ENCODE data around the gene GADD45B. TPM values are rescaled to one million over a fixed set of nuclear protein-coding genes. Genes with fewer than 3 reads are reported as not detected.

GADD45B gene
- total and polyA plus RNA-seq, 10 of the 15 experiments (the other 5 are each of a cell fraction or from before 2014, with no cell fraction given): 2.4 to 180 (median 91.1) TPM

DNA sequence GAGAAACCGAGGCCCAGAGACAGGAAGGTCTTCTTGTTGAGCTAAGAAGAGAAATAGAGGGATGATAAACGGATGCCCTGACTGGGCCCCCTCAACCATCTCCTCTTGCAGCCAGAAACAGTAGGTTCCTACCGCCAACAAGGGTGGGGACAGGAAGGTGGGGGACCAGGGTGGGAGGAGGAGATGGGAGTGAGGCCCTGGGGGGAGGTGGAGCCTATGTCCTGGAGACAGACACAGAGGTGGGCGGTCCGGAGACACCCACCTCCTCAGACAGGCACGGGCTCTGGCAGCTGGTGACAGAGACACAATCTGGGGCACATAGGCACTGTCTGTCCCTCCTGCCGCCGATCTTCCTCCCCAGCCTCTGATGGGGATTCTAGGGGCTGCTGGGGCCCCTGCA, 16.9 kb downstream of the GADD45B start:
- RAD21 ChIA-PET (ENCODE audit: unreplicated experiment): no interaction called here
- Histone ChIP-seq H3K27ac (ENCODE audit: control insufficient read depth, insufficient read depth) (no peak overlapping the region), H3K4me2 (ENCODE audit: control insufficient read depth, insufficient read depth) (no peak overlapping the region), H3K9me3 (replicated peaks; ENCODE audit: control insufficient read depth, insufficient read depth, low read length) (no peaks in the 10 kb centered on the region), H3K4me1 (ENCODE audit: control insufficient read depth, insufficient read depth, low read length) (peaks cover 30% of the 10 kb centered on the region), H3K36me3 (ENCODE audit: control insufficient read depth in 2 of 2, insufficient read depth in 2 of 2, low read length in 1 of 2) (no peaks in the 10 kb centered on the region), H3K9ac (ENCODE audit: control insufficient read depth, insufficient read depth, low read length) (no peak overlapping the region), H3K4me3 (no peak overlapping the region), H3K79me2 (ENCODE audit: control insufficient read depth, insufficient read depth, low read length) (no peaks in the 10 kb centered on the region), H3K27me3 (replicated peaks in 1 of 2; ENCODE audit: control insufficient read depth in 2 of 2, insufficient read depth in 2 of 2, low read length in 1 of 2) (peaks cover 0 to 7% of the 10 kb centered on the region in 2 experiments; a peak in 2 of 4 replicates), H4K20me1 (ENCODE audit: control insufficient read depth, insufficient read depth) (no peaks in the 10 kb centered on the region), H2AFZ (ENCODE audit: control insufficient read depth, low read depth, low read length) (no peak overlapping the region)
- CTCF ChIA-PET: interaction anchor here (0.7 kb wide), 1 partner anchor 118 kb away, joined by 3 read pairs; no protein-coding TSS in a partner anchor
- intact Hi-C loops (cut with micrococcal nuclease; ENCODE audit: unreplicated experiment) (no loop called here), in situ Hi-C loops (cut with MboI) (no loop called here)
- POLR2A ChIA-PET: no interaction called here
- FAIRE-seq (no peak), ATAC-seq (no peak), DNase-seq (ENCODE audit: low read depth, low spot score) (no peak)
- no TSS peak for BruUV-seq (replicated peaks)
- WGBS (ENCODE audit: insufficient coverage, insufficient replicate concordance, low lambda C conversion rate, missing lambda C conversion rate): 17% methylated on average over 8 of the region's 8 CpGs
- SMC1A ChIA-PET (ENCODE audit: uncharacterized antibody, unreplicated experiment): interaction anchor here (1.2 to 1.6 kb wide), 2 partner anchors 12 to 52 kb away, joined by 3 to 4 read pairs; no protein-coding TSS in a partner anchor
- TF ChIP-seq ATF3 (IDR thresholded peaks at IDR 0.05; ENCODE audit: borderline replicate concordance, extremely low read depth, low read depth, low read length) (no peak), ASH2L (IDR thresholded peaks at IDR 0.05; ENCODE audit: borderline replicate concordance, low read depth) (no peak), PML (IDR thresholded peaks at IDR 0.05; ENCODE audit: low read length) (no peak), BACH1 (IDR thresholded peaks at IDR 0.05; ENCODE audit: borderline replicate concordance) (no peak), ZNF24 (IDR thresholded peaks at IDR 0.05) (no peak), NKRF (conservative IDR thresholded peaks at IDR 0.05) (no peak), BCL3 (IDR thresholded peaks at IDR 0.05; ENCODE audit: borderline replicate concordance, insufficient read depth, low read depth, low read length, poor library complexity, severe bottlenecking) (no peak), ZNF384 (IDR thresholded peaks at IDR 0.05; ENCODE audit: borderline replicate concordance, low read depth, low read length) (no peak), BCLAF1 (IDR thresholded peaks at IDR 0.05) (no peak), TCF3 (IDR thresholded peaks at IDR 0.05; ENCODE audit: borderline replicate concordance, insufficient read depth, low read depth, low read length) (no peak), RELA (IDR thresholded peaks at IDR 0.05; ENCODE audit: borderline replicate concordance, partially characterized antibody) (no peak), REST (IDR thresholded peaks at IDR 0.05; ENCODE audit: low read depth, low read length) (no peak), JUND (IDR thresholded peaks at IDR 0.05; ENCODE audit: low read depth, low read length) (no peak)
